Tracheal epithelial cell (primary cell): ENCODE data around the gene ALKBH7. TPM values are rescaled to one million over a fixed set of nuclear protein-coding genes. Genes with fewer than 3 reads are reported as not detected.

ENCODE experiments used
- total RNA-seq: library from RNA; depleted of rRNA; stranded (reverse); fragments of >200 nt; gene quantifications from 2 replicates; pipeline ENCODE4 v1.2.1, GENCODE V29; 2014

ALKBH7 gene
- total RNA-seq: 60.2 and 89.1 TPM in 2 replicates

GRCh38 chr19:6372594-6373095 is at the start of gene ALKBH7:
TSS of gene ALKBH7 (plus strand) at chr19:6372794. CDS start at chr19:6372821, 27 bp downstream.

DNA sequence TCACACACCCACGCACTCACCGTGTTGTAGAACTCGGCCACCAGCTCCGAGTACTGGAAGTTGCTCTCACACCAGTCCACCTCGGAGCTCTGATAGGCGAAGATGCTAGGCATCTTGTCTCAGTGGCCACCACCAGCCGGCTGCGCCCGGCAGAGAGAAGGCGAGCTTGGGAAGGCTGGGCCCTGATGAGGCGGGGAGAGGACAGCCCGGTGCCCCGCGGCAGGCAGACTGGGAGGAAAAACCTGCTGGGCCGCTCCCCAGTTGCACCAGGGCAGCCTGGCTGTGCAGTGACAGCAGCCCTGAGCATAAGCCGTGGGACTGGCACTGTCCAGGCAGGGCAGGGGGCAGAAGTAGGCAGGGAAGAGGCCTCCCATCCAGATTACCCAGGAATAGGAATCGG is 39.2 kb upstream of the ALKBH7 start, which contains the start of gene ACER1:
ACER1 (minus strand) TSS at position 174 of the 400 bp plus-strand sequence; CDS start at position 113, 61 bp downstream.

GRCh38 chr19:6375411-6376010 is 2.9 kb downstream of the ALKBH7 start, which contains the start of gene PSPN:
TSS of gene PSPN (minus strand) at chr19:6375933. CDS start at chr19:6375849, 84 bp downstream.

GRCh38 chr19:6393074-6393982 is 20.7 kb downstream of the ALKBH7 start, which contains the start of gene GTF2F1:
TSS of gene GTF2F1 (minus strand) at chr19:6393164. CDS start at chr19:6392995, 169 bp downstream.

GRCh38 chr19:6424195-6424938 is 51.8 kb downstream of the ALKBH7 start, which contains the start of gene KHSRP:
TSS of gene KHSRP (minus strand) at chr19:6424811. CDS start at chr19:6424701, 110 bp downstream.

Other genes with a start within 250 kb of the ALKBH7 start
- not detected in 2 replicates for gene ACSBG2, start 237.1 kb upstream of the ALKBH7 start, total RNA-seq
- gene MLLT1, start 92.8 kb upstream of the ALKBH7 start, total RNA-seq: 3.6 and 4.0 TPM in 2 replicates
- not detected in 2 replicates for gene ACER1, start 39.2 kb upstream of the ALKBH7 start, total RNA-seq
- gene CLPP, start 11.3 kb upstream of the ALKBH7 start, total RNA-seq: 53.1 and 61.9 TPM in 2 replicates
- 0.72 and 1.1 TPM in 2 replicates for gene PSPN, start 3.1 kb downstream of the ALKBH7 start, total RNA-seq
- gene GTF2F1, start 20.4 kb downstream of the ALKBH7 start, total RNA-seq: 27.7 and 37.6 TPM in 2 replicates
- 73.7 and 78.0 TPM in 2 replicates for gene KHSRP, start 52.0 kb downstream of the ALKBH7 start, total RNA-seq
- 0.21 and 0.24 TPM in 2 replicates for gene SLC25A41, start 61.0 kb downstream of the ALKBH7 start, total RNA-seq
- gene SLC25A23, start 87.0 kb downstream of the ALKBH7 start, total RNA-seq: 28.1 and 33.0 TPM in 2 replicates
- 42.0 and 79.0 TPM in 2 replicates for gene CRB3, start 91.5 kb downstream of the ALKBH7 start, total RNA-seq
- gene DENND1C, start 109.0 kb downstream of the ALKBH7 start, total RNA-seq: under 0.01 TPM in 1 of 2 replicates, not detected in the other
- gene TUBB4A, start 129.5 kb downstream of the ALKBH7 start, total RNA-seq: 1.9 TPM in 1 of 2 replicates, not detected in the other
- gene TNFSF9, start 158.2 kb downstream of the ALKBH7 start, total RNA-seq: 11.3 and 14.9 TPM in 2 replicates
- gene CD70, start 218.4 kb downstream of the ALKBH7 start, total RNA-seq: 25.8 TPM in 1 of 2 replicates, not detected in the other